CD14-positive monocyte (primary cell): ENCODE results near the gene KIF4B. TPM values are rescaled to one million over a fixed set of nuclear protein-coding genes. Genes with fewer than 3 reads are reported as not detected.

Experiments
- DNase-seq, 3 donors: peaks; one replicate each; pipeline ENCODE4 v3.0.0-alpha.2; 2011 to 2022
- H2AFZ ChIP-seq: 2 replicates; pipeline ENCODE4 v1.6.0; 2012; ENCODE audit warnings: mild to moderate bottlenecking, low read depth, low read length, inconsistent platforms; ENCODE audit not compliant: insufficient read depth, poor library complexity, severe bottlenecking
- H3K27ac ChIP-seq, 2 donors: 1 replicate in 1 of 2; 2 replicates in 1 of 2; pipeline ENCODE4 v1.5.1; 2012 to 2013; ENCODE audit warnings: low read length in 2 of 2, control low read depth in 1 of 2, inconsistent platforms in 1 of 2, low read depth in 1 of 2, mild to moderate bottlenecking in 1 of 2
- H3K27me3 ChIP-seq, 2 donors: one replicate each; pipeline versions ENCODE4 v1.6.0 to v1.6.1; 2011 to 2013; ENCODE audit warnings: low read length in 2 of 2; ENCODE audit not compliant: control insufficient read depth in 2 of 2, insufficient read depth in 2 of 2
- H3K36me3 ChIP-seq, 2 donors: replicated peaks in 1 of 2; 1 replicate in 1 of 2; 2 replicates in 1 of 2; pipeline versions ENCODE4 v1.5.1 to v1.6.1; 2012 to 2013; ENCODE audit warnings: low read length in 2 of 2, control low read depth in 1 of 2, inconsistent platforms in 1 of 2, mild to moderate bottlenecking in 1 of 2; ENCODE audit not compliant: insufficient read depth in 2 of 2, control insufficient read depth in 1 of 2
- H3K4me1 ChIP-seq, 2 donors: 1 replicate in 1 of 2; 2 replicates in 1 of 2; pipeline versions ENCODE4 v1.5.1 to v1.6.1; 2012 to 2013; ENCODE audit warnings: low read length in 2 of 2, control low read depth in 1 of 2, inconsistent platforms in 1 of 2, mild to moderate bottlenecking in 1 of 2, moderate library complexity in 1 of 2; ENCODE audit not compliant: insufficient read depth in 2 of 2, control insufficient read depth in 1 of 2
- H3K4me2 ChIP-seq: replicated peaks from 2 replicates; pipeline ENCODE3; 2012; ENCODE audit warnings: low read length, moderate library complexity, mild to moderate bottlenecking; ENCODE audit not compliant: poor library complexity, severe bottlenecking; ENCODE audit errors: extremely low read depth
- H3K4me3 ChIP-seq, 3 experiments: fragments of 200-600 bp in 1 of 3; sonication (generic) in 1 of 3; replicated peaks in 1 of 3; 1 replicate in 2 of 3; 2 replicates in 1 of 3; pipeline ENCODE4 v1.5.1; 2011 to 2013; ENCODE audit warnings: low read length in 3 of 3, mild to moderate bottlenecking in 3 of 3, control low read depth in 2 of 3, low read depth in 2 of 3, inconsistent platforms in 1 of 3, moderate library complexity in 1 of 3
- H3K79me2 ChIP-seq: 2 replicates; pipeline ENCODE4 v1.6.0; 2012; ENCODE audit warnings: mild to moderate bottlenecking, control low read depth, inconsistent platforms, low read length, moderate library complexity; ENCODE audit not compliant: insufficient read depth
- H3K9ac ChIP-seq: 2 replicates; pipeline ENCODE4 v1.6.0; 2017; ENCODE audit warnings: low read length, mild to moderate bottlenecking; ENCODE audit not compliant: insufficient read depth, poor library complexity, severe bottlenecking
- H3K9me3 ChIP-seq, 2 donors: replicated peaks in 1 of 2; 1 replicate in 1 of 2; 2 replicates in 1 of 2; pipeline versions ENCODE4 v1.5.1 to v1.6.1; 2012 to 2013; ENCODE audit warnings: low read length in 2 of 2, control low read depth in 1 of 2; ENCODE audit not compliant: control insufficient read depth in 1 of 2, insufficient read depth in 1 of 2
- H4K20me1 ChIP-seq: 2 replicates; pipeline ENCODE4 v1.6.0; 2012; ENCODE audit warnings: mild to moderate bottlenecking, low read length, control low read depth, moderate library complexity; ENCODE audit not compliant: insufficient read depth
- H3K27ac Mint-ChIP-seq, 7 donors: one replicate each; pipeline ENCODE4 v1.8.0; 2020; ENCODE audit warnings: mild to moderate bottlenecking in 7 of 7, mixed read lengths in 7 of 7, moderate library complexity in 6 of 7, inconsistent platforms in 2 of 7
- H3K27me3 Mint-ChIP-seq, 3 donors: one replicate each; pipeline ENCODE4 v1.8.0; 2021 to 2022; ENCODE audit warnings: low read depth in 3 of 3, mild to moderate bottlenecking in 3 of 3, mixed read lengths in 3 of 3, moderate library complexity in 3 of 3, inconsistent platforms in 1 of 3
- H3K36me3 Mint-ChIP-seq, 2 donors: one replicate each; pipeline ENCODE4 v1.8.0; 2020; ENCODE audit warnings: mixed read lengths in 2 of 2, inconsistent platforms in 1 of 2, mild to moderate bottlenecking in 1 of 2
- H3K4me1 Mint-ChIP-seq: one replicate; pipeline ENCODE4 v1.8.0; 2020; ENCODE audit warnings: mild to moderate bottlenecking, mixed read lengths
- H3K4me3 Mint-ChIP-seq, 2 donors: one replicate each; pipeline ENCODE4 v1.8.0; 2020; ENCODE audit warnings: mild to moderate bottlenecking in 2 of 2, mixed read lengths in 2 of 2, moderate library complexity in 1 of 2
- H3K9me3 Mint-ChIP-seq, 7 donors: one replicate each; pipeline ENCODE4 v1.8.0; 2020 to 2022; ENCODE audit warnings: mixed read lengths in 7 of 7, mild to moderate bottlenecking in 6 of 7, moderate library complexity in 6 of 7, inconsistent platforms in 2 of 7
- CTCF ChIP-seq: fragments of 200-600 bp; IDR thresholded peaks from one replicate; pipeline ENCODE4 v1.8.0; 2022; ENCODE audit warnings: antibody characterized with exemption, mild to moderate bottlenecking
- WGBS: methylation state at CpG from one replicate; pipeline ENCODE4 v1.1.5; 2013; ENCODE audit warnings: missing lambda C conversion rate; ENCODE audit not compliant: insufficient coverage; 5-methylcytosine and 5-hydroxymethylcytosine counted together
- intact Hi-C, 2 donors: fragments of 100-400 bp; cut with micrococcal nuclease; formaldehyde crosslinking; loops; one replicate each; pipeline versions ENCODE4 v1.15.0 to v1.15.1; 2023
- polyA plus RNA-seq, 3 donors: library from polyadenylated mRNA; depleted of rRNA in 1 of 3; unstranded in 2 of 3; stranded (reverse) in 1 of 3; fragments of 300-500 nt in 2 of 3; fragments of >200 nt in 1 of 3; fragmentation: Illumina TruSeq in 2 of 3; gene quantifications; 1 replicate in 2 of 3; 2 replicates in 1 of 3; pipeline ENCODE4 v1.2.3, GENCODE V29; 2012 to 2021

KIF4B gene
- polyA plus RNA-seq, 3 donors = 0.01 TPM; not detected in 2

DNA sequence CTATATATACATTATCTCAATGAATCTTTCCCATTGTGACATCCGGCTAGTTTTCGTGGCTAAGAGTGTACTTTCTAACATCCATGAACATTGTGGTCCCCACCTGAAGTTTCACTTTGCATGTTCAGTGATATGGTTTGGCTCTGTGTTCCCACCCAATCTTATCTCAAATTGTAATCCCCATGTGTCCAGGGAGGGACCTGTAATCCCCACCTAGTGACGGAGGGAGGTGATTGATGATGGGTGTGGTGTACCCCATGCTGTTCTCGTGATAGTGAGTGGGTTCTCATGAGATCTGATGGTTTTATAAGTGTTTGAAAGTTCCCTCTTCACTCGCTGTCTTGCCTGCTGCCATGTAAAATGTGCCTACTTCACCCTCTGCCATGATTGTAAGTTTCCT lies 44.6 kb upstream of the KIF4B start:
- Histone ChIP-seq H3K4me1 (no peaks in the 10 kb centered on the region), H3K27ac (no peak overlapping the region), H3K79me2 (no peaks in the 10 kb centered on the region), H4K20me1 (no peaks in the 10 kb centered on the region), H3K9ac (no peak overlapping the region), H3K4me2 (no peak overlapping the region), H2AFZ (no peak overlapping the region), H3K36me3 (peaks cover 20 to 55% of the 10 kb centered on the region in 2 donors), H3K27me3 (no peaks in the 10 kb centered on the region), H3K9me3 (no peaks in the 10 kb centered on the region), H3K4me3 (no peak overlapping the region)
- intact Hi-C loops = no loop called here
- no peak for DNase-seq
- Mint-ChIP-seq H3K36me3 (peaks cover 36 to 51% of the 10 kb centered on the region in 2 donors), H3K27ac (no peak overlapping the region), H3K4me1 (peaks cover 4% of the 10 kb centered on the region), H3K4me3 (no peak overlapping the region), H3K27me3 (no peaks in the 10 kb centered on the region), H3K9me3 (no peaks in the 10 kb centered on the region)
- no CpG with 5 or more reads among the region's 5 CpGs for WGBS
- TF ChIP-seq CTCF = no peak

DNA sequence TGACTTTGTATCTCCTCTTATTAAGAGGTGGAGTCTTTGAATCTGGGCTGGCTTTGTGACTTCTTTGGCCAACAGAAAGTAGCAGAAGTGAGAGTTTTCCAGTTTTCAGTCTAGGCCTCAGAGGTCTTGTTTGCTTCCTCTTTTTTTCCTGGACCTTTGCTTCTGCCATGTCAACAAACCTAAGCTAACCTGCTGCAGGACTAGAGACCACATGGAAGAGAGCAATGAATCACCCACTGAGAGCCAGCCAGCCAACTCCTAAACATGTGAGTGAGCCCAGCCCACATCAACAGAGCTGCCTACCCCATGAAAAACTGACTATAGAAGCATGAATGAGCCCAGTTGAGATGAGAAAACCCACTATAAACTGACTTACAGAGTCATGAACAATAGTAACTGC lies 42.8 kb upstream of the KIF4B start:
- Mint-ChIP-seq H3K36me3 (peaks cover 31 to 42% of the 10 kb centered on the region in 2 donors), H3K9me3 (peaks cover under 1 to 4% (median 2%) of the 10 kb centered on the region in 7 donors), H3K27me3 (no peaks in the 10 kb centered on the region), H3K4me3 (no peak overlapping the region), H3K27ac (peak overlapping the region in 1 of 7 donors; percentile 64), H3K4me1 (peaks cover 4% of the 10 kb centered on the region)
- no peak overlapping the region for H3K27ac ChIP-seq
- no peaks in the 10 kb centered on the region for H3K27me3 ChIP-seq
- no peak overlapping the region for H3K4me2 ChIP-seq
- no peaks in the 10 kb centered on the region for H4K20me1 ChIP-seq
- H3K4me3 ChIP-seq = no peak overlapping the region
- TF ChIP-seq CTCF = no peak
- no peaks in the 10 kb centered on the region for H3K4me1 ChIP-seq
- no peak overlapping the region for H2AFZ ChIP-seq
- peaks cover 18 to 37% of the 10 kb centered on the region in 2 donors for H3K36me3 ChIP-seq
- no peak overlapping the region for H3K9ac ChIP-seq
- H3K79me2 ChIP-seq = no peaks in the 10 kb centered on the region
- H3K9me3 ChIP-seq = peaks cover 0 to under 1% of the 10 kb centered on the region in 2 donors
- DNase-seq = peak in 1 of 3 donors; percentile 7
- intact Hi-C loops = no loop called here
